Measurements from ENCODE around the gene PSG4. TPM values are rescaled to one million over a fixed set of nuclear protein-coding genes. Genes with fewer than 3 reads are reported as not detected.
"Not testable (repeated sequence)": the region's sequence is repeated elsewhere in the genome, so short reads cannot be mapped to it uniquely, and the experiment has no call there.

The PSG4 gene
- total and polyA plus RNA-seq, 2 of the 13 experiments (the other 11 are each of a cell fraction or from before 2014, with no cell fraction given): not detected

GRCh38 chr19:43207991-43208390, 2.6 kb upstream of the PSG4 start:
- ChIA-PET POLR2A (no interaction called here), CTCF (ENCODE audit: low intra/inter-chr PET ratio, low total read pairs) (no interaction called here)
- no peak for TF ChIP-seq ZNF556 (CRISPR knock-in tag; IDR thresholded peaks at IDR 0.05; ENCODE audit: borderline replicate concordance)
- no peak for TF ChIP-seq AGO2 (optimal IDR thresholded peaks at IDR 0.05; ENCODE audit: low read depth, low read length)
- TF ChIP-seq, protein P1, sequence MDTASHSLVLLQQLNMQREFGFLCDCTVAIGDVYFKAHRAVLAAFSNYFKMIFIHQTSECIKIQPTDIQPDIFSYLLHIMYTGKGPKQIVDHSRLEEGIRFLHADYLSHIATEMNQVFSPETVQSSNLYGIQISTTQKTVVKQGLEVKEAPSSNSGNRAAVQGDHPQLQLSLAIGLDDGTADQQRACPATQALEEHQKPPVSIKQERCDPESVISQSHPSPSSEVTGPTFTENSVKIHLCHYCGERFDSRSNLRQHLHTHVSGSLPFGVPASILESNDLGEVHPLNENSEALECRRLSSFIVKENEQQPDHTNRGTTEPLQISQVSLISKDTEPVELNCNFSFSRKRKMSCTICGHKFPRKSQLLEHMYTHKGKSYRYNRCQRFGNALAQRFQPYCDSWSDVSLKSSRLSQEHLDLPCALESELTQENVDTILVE (CRISPR knock-in tag; IDR thresholded peaks at IDR 0.05): no peak
- no peak for TF ChIP-seq KDM5A (IDR thresholded peaks at IDR 0.05; ENCODE audit: borderline replicate concordance, low read length)
- Histone ChIP-seq H3K27ac (ENCODE audit: extremely low read length, insufficient read depth, low read length) (no peak overlapping the region), H3K79me2 (ENCODE audit: insufficient read depth, low read length) (no peaks in the 10 kb centered on the region), H3K4me3 (replicated peaks in 1 of 3; ENCODE audit: insufficient read depth in 1 of 3, low read depth in 2 of 3, low read length in 3 of 3) (no peak overlapping the region), H3K36me3 (replicated peaks in 1 of 2; ENCODE audit: control insufficient read depth in 1 of 2, insufficient read depth in 2 of 2, low read length in 2 of 2) (no peaks in the 10 kb centered on the region), H2AFZ (ENCODE audit: low read length) (no peak overlapping the region), H3K27me3 (ENCODE audit: control insufficient read depth in 1 of 2, insufficient read depth in 2 of 2, low read length in 2 of 2) (no peaks in the 10 kb centered on the region), H3K9ac (ENCODE audit: insufficient read depth, low read depth, low read length) (no peak overlapping the region), H3K4me2 (ENCODE audit: low read depth, low read length) (no peak overlapping the region), H4K20me1 (ENCODE audit: insufficient read depth, low read length) (no peaks in the 10 kb centered on the region), H3K9me3 (ENCODE audit: low read length) (no peaks in the 10 kb centered on the region), H3K4me1 (ENCODE audit: insufficient read depth, low read length) (no peaks in the 10 kb centered on the region)
- DNase-seq (ENCODE audit: low spot score) (no peak), ATAC-seq (no peak), FAIRE-seq (no peak)
- intact Hi-C loops (cut with micrococcal nuclease; ENCODE audit: unreplicated experiment) (no loop called here), in situ Hi-C loops (cut with HindIII; ENCODE audit: extremely low pct_ligation_motif_present, low pct_unique_long_range_greater_than_20kb) (no loop called here)
- no TSS peak for BruUV-seq (replicated peaks)
- 0% methylated on average over 2 of the region's 4 CpGs for WGBS (ENCODE audit: low lambda C conversion rate)

- H3K9me3 ChIP-seq (ENCODE audit: low read length); H3K36me3 ChIP-seq (replicated peaks in 1 of 2; ENCODE audit: control insufficient read depth in 1 of 2, insufficient read depth in 2 of 2, low read length in 2 of 2); in situ Hi-C loops (cut with HindIII; ENCODE audit: extremely low pct_ligation_motif_present, low pct_unique_long_range_greater_than_20kb); H4K20me1 ChIP-seq (ENCODE audit: insufficient read depth, low read length); FAIRE-seq; H3K79me2 ChIP-seq (ENCODE audit: insufficient read depth, low read length); H3K4me2 ChIP-seq (ENCODE audit: low read depth, low read length); H2AFZ ChIP-seq (ENCODE audit: low read length); CTCF ChIA-PET (ENCODE audit: low intra/inter-chr PET ratio, low total read pairs); BruUV-seq (replicated peaks); intact Hi-C loops (cut with micrococcal nuclease; ENCODE audit: unreplicated experiment); POLR2A ChIA-PET; H3K9ac ChIP-seq (ENCODE audit: insufficient read depth, low read depth, low read length); H3K4me3 ChIP-seq (replicated peaks in 1 of 3; ENCODE audit: insufficient read depth in 1 of 3, low read depth in 2 of 3, low read length in 3 of 3); H3K4me1 ChIP-seq (ENCODE audit: insufficient read depth, low read length); H3K27me3 ChIP-seq (ENCODE audit: control insufficient read depth in 1 of 2, insufficient read depth in 2 of 2, low read length in 2 of 2); H3K27ac ChIP-seq (ENCODE audit: extremely low read length, insufficient read depth, low read length); ATAC-seq; DNase-seq (ENCODE audit: low spot score): not testable (repeated sequence)
- 0% methylated on average over 1 of the region's 8 CpGs for WGBS (ENCODE audit: low lambda C conversion rate)
These were observed 1.7 kb upstream of the PSG4 start for GRCh38 chr19:43207174-43207573.

GRCh38 chr19:43203611-43204010, 1.8 kb downstream of the PSG4 start:
- BruUV-seq (replicated peaks); H3K4me2 ChIP-seq (ENCODE audit: low read depth, low read length); DNase-seq (ENCODE audit: low spot score); H3K4me1 ChIP-seq (ENCODE audit: insufficient read depth, low read length); FAIRE-seq; H3K9me3 ChIP-seq (ENCODE audit: low read length); H3K27ac ChIP-seq (ENCODE audit: extremely low read length, insufficient read depth, low read length); H3K79me2 ChIP-seq (ENCODE audit: insufficient read depth, low read length); H3K9ac ChIP-seq (ENCODE audit: insufficient read depth, low read depth, low read length); H3K36me3 ChIP-seq (replicated peaks in 1 of 2; ENCODE audit: control insufficient read depth in 1 of 2, insufficient read depth in 2 of 2, low read length in 2 of 2); ATAC-seq; in situ Hi-C loops (cut with HindIII; ENCODE audit: extremely low pct_ligation_motif_present, low pct_unique_long_range_greater_than_20kb); H3K27me3 ChIP-seq (ENCODE audit: control insufficient read depth in 1 of 2, insufficient read depth in 2 of 2, low read length in 2 of 2); intact Hi-C loops (cut with micrococcal nuclease; ENCODE audit: unreplicated experiment); H3K4me3 ChIP-seq (replicated peaks in 1 of 3; ENCODE audit: insufficient read depth in 1 of 3, low read depth in 2 of 3, low read length in 3 of 3); CTCF ChIA-PET (ENCODE audit: low intra/inter-chr PET ratio, low total read pairs); POLR2A ChIA-PET; H4K20me1 ChIP-seq (ENCODE audit: insufficient read depth, low read length); H2AFZ ChIP-seq (ENCODE audit: low read length): not testable (repeated sequence)
- WGBS (ENCODE audit: low lambda C conversion rate): 0% methylated on average over 2 of the region's 7 CpGs

GRCh38 chr19:43201891-43202290, 3.5 kb downstream of the PSG4 start:
- H3K27ac ChIP-seq (ENCODE audit: extremely low read length, insufficient read depth, low read length); intact Hi-C loops (cut with micrococcal nuclease; ENCODE audit: unreplicated experiment); in situ Hi-C loops (cut with HindIII; ENCODE audit: extremely low pct_ligation_motif_present, low pct_unique_long_range_greater_than_20kb); CTCF ChIA-PET (ENCODE audit: low intra/inter-chr PET ratio, low total read pairs); H3K27me3 ChIP-seq (ENCODE audit: control insufficient read depth in 1 of 2, insufficient read depth in 2 of 2, low read length in 2 of 2); BruUV-seq (replicated peaks); H3K4me2 ChIP-seq (ENCODE audit: low read depth, low read length); ATAC-seq; H2AFZ ChIP-seq (ENCODE audit: low read length); H3K79me2 ChIP-seq (ENCODE audit: insufficient read depth, low read length); DNase-seq (ENCODE audit: low spot score); FAIRE-seq; H3K4me1 ChIP-seq (ENCODE audit: insufficient read depth, low read length); H4K20me1 ChIP-seq (ENCODE audit: insufficient read depth, low read length); H3K4me3 ChIP-seq (replicated peaks in 1 of 3; ENCODE audit: insufficient read depth in 1 of 3, low read depth in 2 of 3, low read length in 3 of 3); POLR2A ChIA-PET; H3K36me3 ChIP-seq (replicated peaks in 1 of 2; ENCODE audit: control insufficient read depth in 1 of 2, insufficient read depth in 2 of 2, low read length in 2 of 2); H3K9me3 ChIP-seq (ENCODE audit: low read length); H3K9ac ChIP-seq (ENCODE audit: insufficient read depth, low read depth, low read length): not testable (repeated sequence)
- no CpG with 5 or more reads among the region's 2 CpGs for WGBS (ENCODE audit: low lambda C conversion rate)
